Stimulated activated CD8-positive, alpha-beta memory T cell treated with anti-CD3 and anti-CD28 coated beads, Interleukin-4, amount 100 ng/mL, for 24 hours (primary cell): ENCODE results near the gene HBE1.

Source experiments
- DNase-seq: peaks from one replicate; pipeline ENCODE4 v3.0.0-alpha.2; 2020; ENCODE audit warnings: low read depth

HBE1 gene

GRCh38 chr11:5233307-5233706, 36.4 kb downstream of the HBE1 start:
- DNase-seq, result no peak

GRCh38 chr11:5232821-5233220, 36.9 kb downstream of the HBE1 start:
- DNase-seq, result no peak

GRCh38 chr11:5232176-5232575, 37.6 kb downstream of the HBE1 start:
- DNase-seq, result no peak

- DNase-seq, result no peak
These were observed 38.6 kb downstream of the HBE1 start for GRCh38 chr11:5231111-5231510.

- no peak for DNase-seq
These were observed 39.5 kb downstream of the HBE1 start for GRCh38 chr11:5230266-5230665.

GRCh38 chr11:5229796-5230195, 39.9 kb downstream of the HBE1 start:
- DNase-seq, result no peak

- DNase-seq, result no peak
These were observed 40.4 kb downstream of the HBE1 start for GRCh38 chr11:5229356-5229755.

GRCh38 chr11:5228124-5228523, 41.6 kb downstream of the HBE1 start:
- DNase-seq, result no peak

GRCh38 chr11:5227681-5228080, 42.1 kb downstream of the HBE1 start:
- no peak for DNase-seq

- no peak for DNase-seq
These were observed 42.9 kb downstream of the HBE1 start, which contains the start of gene HBB for GRCh38 chr11:5226732-5227310. HBB (minus strand) TSS chr11:5227071; CDS start chr11:5227021, 50 bp downstream.

GRCh38 chr11:5225480-5225871, 44.3 kb downstream of the HBE1 start:
- DNase-seq, result no peak

- DNase-seq, result no peak
These were observed 44.9 kb downstream of the HBE1 start for GRCh38 chr11:5224538-5225479.

GRCh38 chr11:5223686-5224085, 46.1 kb downstream of the HBE1 start:
- DNase-seq, result no peak

- DNase-seq, result no peak
These were observed 46.6 kb downstream of the HBE1 start for GRCh38 chr11:5223146-5223545.
